ENCODE data around the gene BABAM2. TPM values are rescaled to one million over a fixed set of nuclear protein-coding genes. Genes with fewer than 3 reads are reported as not detected.

Gene BABAM2
- polyA plus RNA-seq, 3 donors = 33.2 to 52.8 (median 49.3) TPM

GRCh38 chr2:28155086-28155485 lies 264.6 kb downstream of the BABAM2 start:
- Histone ChIP-seq H2AFZ (ENCODE audit: insufficient read depth, low read depth, low read length, poor library complexity, severe bottlenecking) (no peak overlapping the region), H3K9me3 (replicated peaks in 1 of 2; ENCODE audit: control insufficient read depth in 1 of 2, insufficient read depth in 1 of 2, low read length in 2 of 2) (peaks cover 6 to 11% of the 10 kb centered on the region in 2 donors), H4K20me1 (ENCODE audit: insufficient read depth, low read length) (no peaks in the 10 kb centered on the region), H3K27ac (ENCODE audit: low read depth in 1 of 2, low read length in 2 of 2) (no peak overlapping the region), H3K27me3 (ENCODE audit: control insufficient read depth in 2 of 2, insufficient read depth in 2 of 2, low read length in 2 of 2) (no peaks in the 10 kb centered on the region), H3K36me3 (replicated peaks in 1 of 2; ENCODE audit: control insufficient read depth in 1 of 2, insufficient read depth in 2 of 2, low read length in 2 of 2) (peaks cover 0 to 20% of the 10 kb centered on the region in 2 donors), H3K4me3 (replicated peaks in 1 of 3; ENCODE audit: low read depth in 2 of 3, low read length in 3 of 3) (no peak overlapping the region), H3K9ac (ENCODE audit: insufficient read depth, low read length, poor library complexity, severe bottlenecking) (no peak overlapping the region), H3K4me1 (ENCODE audit: control insufficient read depth in 1 of 2, insufficient read depth in 2 of 2, low read length in 2 of 2) (no peaks in the 10 kb centered on the region), H3K4me2 (replicated peaks; ENCODE audit: extremely low read depth, low read length, poor library complexity, severe bottlenecking) (no peak overlapping the region), H3K79me2 (ENCODE audit: insufficient read depth, low read length) (no peaks in the 10 kb centered on the region)
- Mint-ChIP-seq H3K27ac (no peak overlapping the region), H3K4me1 (peaks cover 4% of the 10 kb centered on the region), H3K9me3 (peaks cover 9 to 15% (median 11%) of the 10 kb centered on the region in 7 donors), H3K27me3 (ENCODE audit: low read depth in 3 of 3) (no peaks in the 10 kb centered on the region), H3K4me3 (no peak overlapping the region), H3K36me3 (peaks cover 39 to 41% of the 10 kb centered on the region in 2 donors)
- TF ChIP-seq, protein P1, sequence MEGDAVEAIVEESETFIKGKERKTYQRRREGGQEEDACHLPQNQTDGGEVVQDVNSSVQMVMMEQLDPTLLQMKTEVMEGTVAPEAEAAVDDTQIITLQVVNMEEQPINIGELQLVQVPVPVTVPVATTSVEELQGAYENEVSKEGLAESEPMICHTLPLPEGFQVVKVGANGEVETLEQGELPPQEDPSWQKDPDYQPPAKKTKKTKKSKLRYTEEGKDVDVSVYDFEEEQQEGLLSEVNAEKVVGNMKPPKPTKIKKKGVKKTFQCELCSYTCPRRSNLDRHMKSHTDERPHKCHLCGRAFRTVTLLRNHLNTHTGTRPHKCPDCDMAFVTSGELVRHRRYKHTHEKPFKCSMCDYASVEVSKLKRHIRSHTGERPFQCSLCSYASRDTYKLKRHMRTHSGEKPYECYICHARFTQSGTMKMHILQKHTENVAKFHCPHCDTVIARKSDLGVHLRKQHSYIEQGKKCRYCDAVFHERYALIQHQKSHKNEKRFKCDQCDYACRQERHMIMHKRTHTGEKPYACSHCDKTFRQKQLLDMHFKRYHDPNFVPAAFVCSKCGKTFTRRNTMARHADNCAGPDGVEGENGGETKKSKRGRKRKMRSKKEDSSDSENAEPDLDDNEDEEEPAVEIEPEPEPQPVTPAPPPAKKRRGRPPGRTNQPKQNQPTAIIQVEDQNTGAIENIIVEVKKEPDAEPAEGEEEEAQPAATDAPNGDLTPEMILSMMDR (IDR thresholded peaks at IDR 0.05) = no peak
- intact Hi-C loops (cut with micrococcal nuclease) = no loop called here
- DNase-seq = no peak
- no CpG with 5 or more reads among the region's 4 CpGs for WGBS (ENCODE audit: insufficient coverage)

GRCh38 chr2:28155627-28156026 lies 265.1 kb downstream of the BABAM2 start:
- Histone ChIP-seq H3K27ac (ENCODE audit: low read depth in 1 of 2, low read length in 2 of 2) (no peak overlapping the region), H3K36me3 (replicated peaks in 1 of 2; ENCODE audit: control insufficient read depth in 1 of 2, insufficient read depth in 2 of 2, low read length in 2 of 2) (peaks cover 0 to 20% of the 10 kb centered on the region in 2 donors), H3K9ac (ENCODE audit: insufficient read depth, low read length, poor library complexity, severe bottlenecking) (no peak overlapping the region), H3K79me2 (ENCODE audit: insufficient read depth, low read length) (no peaks in the 10 kb centered on the region), H3K4me2 (replicated peaks; ENCODE audit: extremely low read depth, low read length, poor library complexity, severe bottlenecking) (no peak overlapping the region), H2AFZ (ENCODE audit: insufficient read depth, low read depth, low read length, poor library complexity, severe bottlenecking) (no peak overlapping the region), H3K4me1 (ENCODE audit: control insufficient read depth in 1 of 2, insufficient read depth in 2 of 2, low read length in 2 of 2) (no peaks in the 10 kb centered on the region), H4K20me1 (ENCODE audit: insufficient read depth, low read length) (no peaks in the 10 kb centered on the region), H3K9me3 (replicated peaks in 1 of 2; ENCODE audit: control insufficient read depth in 1 of 2, insufficient read depth in 1 of 2, low read length in 2 of 2) (peaks cover 6 to 11% of the 10 kb centered on the region in 2 donors), H3K4me3 (replicated peaks in 1 of 3; ENCODE audit: low read depth in 2 of 3, low read length in 3 of 3) (no peak overlapping the region), H3K27me3 (ENCODE audit: control insufficient read depth in 2 of 2, insufficient read depth in 2 of 2, low read length in 2 of 2) (no peaks in the 10 kb centered on the region)
- TF ChIP-seq, protein P1 (IDR thresholded peaks at IDR 0.05) = peak; percentile 70
- WGBS (ENCODE audit: insufficient coverage) = no CpG with 5 or more reads among the region's 1 CpG
- peaks cover 4% of the 10 kb centered on the region for H3K4me1 Mint-ChIP-seq
- H3K27me3 Mint-ChIP-seq (ENCODE audit: low read depth in 3 of 3) = no peaks in the 10 kb centered on the region
- intact Hi-C loops (cut with micrococcal nuclease) = no loop called here
- peaks cover 9 to 15% (median 10%) of the 10 kb centered on the region in 7 donors for H3K9me3 Mint-ChIP-seq
- DNase-seq = no peak
- peaks cover 35 to 38% of the 10 kb centered on the region in 2 donors for H3K36me3 Mint-ChIP-seq
- H3K4me3 Mint-ChIP-seq = no peak overlapping the region
- no peak overlapping the region for H3K27ac Mint-ChIP-seq
